Measurements from ENCODE around the gene ENTPD1.
"Not testable (repeated sequence)": the region's sequence is repeated elsewhere in the genome, so short reads cannot be mapped to it uniquely, and the experiment has no call there.

Gene ENTPD1

DNA sequence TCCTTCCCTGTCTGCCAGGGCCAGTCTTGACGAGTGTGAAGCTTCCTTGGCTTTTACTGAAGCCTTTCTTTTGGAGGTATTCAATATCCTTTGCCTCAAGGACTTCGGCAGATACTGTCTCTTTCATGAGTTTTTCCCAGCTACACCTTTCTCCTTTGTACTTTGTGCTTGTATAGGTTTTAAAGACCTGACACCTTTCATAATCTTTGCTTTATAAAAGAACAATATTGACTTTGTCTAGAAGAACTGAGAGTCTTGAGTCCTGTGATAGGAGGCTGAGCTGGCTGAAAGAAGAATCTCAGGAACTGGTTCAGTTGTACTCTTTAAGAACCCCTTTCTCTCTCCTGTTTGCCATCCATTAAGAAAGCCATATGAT lies 110.5 kb downstream of the ENTPD1 start:
- no peak for DNase-seq (ENCODE audit: low spot score)

DNA sequence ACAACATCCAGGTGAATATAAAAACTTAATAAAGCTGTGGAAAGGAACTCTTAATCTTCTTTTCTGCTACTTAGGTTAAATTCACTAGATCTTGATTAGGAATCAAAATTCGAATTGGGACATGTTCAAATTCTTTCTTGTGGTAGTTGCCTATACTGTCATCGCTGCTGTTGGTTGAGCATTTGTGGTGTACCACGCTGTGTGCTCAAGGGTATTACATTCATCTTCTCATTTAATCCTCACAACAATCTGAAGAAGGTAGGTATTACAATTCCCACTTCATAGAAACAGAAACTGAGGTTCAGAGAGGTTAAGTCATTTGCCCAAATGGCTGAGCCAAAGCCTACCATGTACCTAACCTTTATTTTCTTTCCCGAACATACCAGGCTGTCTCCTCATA lies 111.9 kb downstream of the ENTPD1 start:
- no peak for DNase-seq (ENCODE audit: low spot score)

DNA sequence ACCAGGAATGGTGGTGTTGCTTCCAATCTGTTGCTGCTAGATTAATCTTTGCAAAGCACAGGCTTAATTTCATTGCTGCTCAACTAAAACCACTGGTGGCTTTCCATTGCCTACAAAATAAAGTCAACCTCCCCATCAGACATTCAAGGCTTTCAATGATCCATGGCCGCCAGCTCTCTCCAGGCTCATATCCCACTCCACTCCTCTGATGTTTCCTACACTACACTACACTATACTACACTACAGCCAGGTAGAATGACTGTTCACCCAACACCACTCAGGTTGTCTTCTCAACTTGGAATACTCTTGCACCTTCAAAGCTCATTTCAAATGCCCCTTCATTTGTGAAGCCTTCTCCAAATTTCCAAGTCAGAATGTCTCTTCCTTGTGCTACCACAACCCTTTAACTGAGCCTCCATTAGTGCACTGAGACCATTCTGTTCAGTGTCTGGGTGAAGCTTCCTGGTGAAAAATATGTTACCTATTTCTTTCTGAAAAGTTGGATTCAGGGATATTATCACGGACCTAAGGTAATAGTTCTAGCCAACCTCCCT lies 116.3 kb downstream of the ENTPD1 start:
- DNase-seq (ENCODE audit: low spot score), result no peak

DNA sequence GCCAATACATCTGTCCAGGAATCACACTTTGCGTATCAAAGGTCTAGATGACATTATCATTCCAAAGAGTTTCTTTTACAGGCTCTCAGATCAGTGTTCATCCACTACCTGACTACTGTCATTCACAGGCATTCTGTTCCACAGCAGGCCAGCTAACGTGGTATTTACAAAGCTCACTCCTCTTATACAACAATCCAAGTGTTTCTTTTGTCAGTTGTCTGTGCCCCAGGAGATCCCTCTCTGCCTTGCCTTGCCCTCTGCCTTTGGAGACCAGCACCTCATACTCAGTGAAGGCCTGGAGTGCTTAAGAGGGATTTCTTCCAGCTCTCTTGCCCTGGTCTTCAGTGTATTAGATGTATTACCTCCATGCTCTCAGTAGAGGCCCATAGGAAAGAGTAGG lies 117.2 kb downstream of the ENTPD1 start:
- DNase-seq (ENCODE audit: low spot score), result no peak

DNA sequence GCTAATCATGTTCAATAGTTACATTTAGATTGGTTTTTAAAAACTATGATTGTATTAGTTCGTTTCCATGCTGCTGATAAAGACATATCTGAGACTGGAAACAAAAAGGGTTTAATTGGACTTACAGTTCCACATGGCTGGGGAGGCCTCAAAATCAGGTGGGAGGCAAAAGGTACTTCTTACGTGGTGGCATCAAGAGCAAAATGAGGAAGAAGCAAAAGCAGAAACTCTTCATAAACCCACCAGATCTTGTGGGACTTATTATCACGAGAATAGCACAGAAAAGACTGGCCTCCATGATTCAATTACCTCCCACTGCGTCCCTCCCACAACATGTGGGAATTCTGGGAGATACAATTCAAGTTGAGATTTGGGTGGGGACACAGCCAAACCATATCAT lies 117.7 kb downstream of the ENTPD1 start:
- DNase-seq (ENCODE audit: low spot score), result no peak

DNA sequence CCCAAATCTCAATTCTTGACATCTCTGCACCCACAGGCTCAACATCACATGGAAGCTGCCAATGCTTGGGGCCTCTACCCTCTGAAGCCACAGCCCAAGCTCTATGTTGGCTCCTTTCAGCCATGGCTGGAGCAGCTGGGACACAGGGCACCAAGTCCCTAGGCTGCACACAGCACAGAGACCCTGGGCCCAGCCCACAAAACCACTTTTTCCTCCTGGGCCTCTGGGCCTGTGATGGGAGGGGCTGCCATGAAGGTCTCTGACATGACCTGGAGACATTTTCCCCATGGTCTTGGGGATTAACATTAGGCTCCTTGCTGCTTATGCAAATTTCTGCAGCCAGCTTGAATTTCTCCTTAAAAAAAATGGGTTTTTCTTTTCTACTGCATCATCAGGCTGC lies 118.8 kb downstream of the ENTPD1 start:
- DNase-seq (ENCODE audit: low spot score), result not testable (repeated sequence)

DNA sequence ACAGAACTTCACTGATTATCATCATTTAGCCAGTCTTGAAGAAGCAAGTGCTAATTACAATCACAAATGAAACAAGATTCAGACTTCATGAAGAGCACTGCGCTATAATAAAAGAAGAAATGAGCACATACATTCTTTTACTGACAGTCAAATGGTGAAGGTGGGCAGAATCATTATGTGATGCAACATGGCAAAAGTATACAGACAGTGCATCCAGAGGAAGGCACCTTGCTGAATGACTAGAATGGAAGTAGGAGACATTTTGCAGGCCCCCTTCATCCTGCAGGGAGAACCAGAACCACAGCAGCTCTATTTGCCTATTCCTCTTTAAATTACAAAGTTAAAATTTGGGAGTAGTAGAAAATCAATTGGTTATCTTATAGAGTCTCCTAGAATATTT lies 120.8 kb downstream of the ENTPD1 start:
- no peak for DNase-seq (ENCODE audit: low spot score)

DNA sequence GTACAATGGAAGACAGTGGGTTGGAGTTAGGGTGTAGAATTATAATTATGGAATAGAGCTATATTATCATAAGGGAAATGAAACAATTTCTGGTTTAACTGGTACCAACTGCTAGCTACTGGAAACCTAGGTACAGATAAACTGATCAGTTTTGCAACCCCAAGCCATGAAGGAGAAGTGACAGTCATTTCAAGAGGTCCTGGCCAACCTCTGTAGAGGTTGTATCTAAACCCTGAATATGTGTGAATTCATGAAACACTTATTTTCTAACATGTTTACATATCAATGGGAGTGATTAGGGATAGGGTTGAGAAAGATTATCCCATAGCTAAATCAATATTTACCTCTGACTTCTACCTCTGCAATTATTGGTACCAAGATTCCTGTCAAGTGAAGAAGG lies 121.9 kb downstream of the ENTPD1 start:
- DNase-seq (ENCODE audit: low spot score), result no peak

DNA sequence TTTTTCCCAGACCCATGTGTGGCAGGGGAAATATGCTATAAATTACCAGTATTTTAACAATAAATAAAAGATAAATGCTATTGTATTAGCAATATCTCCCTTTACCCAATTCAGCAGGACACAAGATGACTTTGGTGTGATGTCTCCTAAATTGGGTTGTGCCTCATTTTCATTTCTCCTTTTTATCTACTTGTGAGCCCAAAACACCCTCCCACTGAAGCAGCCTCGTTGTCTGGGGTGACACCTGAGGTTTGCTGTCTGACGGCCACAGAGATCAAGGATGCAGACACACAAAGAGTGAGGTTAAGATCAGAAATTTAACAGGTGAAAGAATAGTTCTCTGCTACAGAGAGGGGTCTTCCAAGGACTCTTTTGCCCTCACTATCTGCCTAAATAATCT lies 124.7 kb downstream of the ENTPD1 start:
- DNase-seq (ENCODE audit: low spot score), result no peak

DNA sequence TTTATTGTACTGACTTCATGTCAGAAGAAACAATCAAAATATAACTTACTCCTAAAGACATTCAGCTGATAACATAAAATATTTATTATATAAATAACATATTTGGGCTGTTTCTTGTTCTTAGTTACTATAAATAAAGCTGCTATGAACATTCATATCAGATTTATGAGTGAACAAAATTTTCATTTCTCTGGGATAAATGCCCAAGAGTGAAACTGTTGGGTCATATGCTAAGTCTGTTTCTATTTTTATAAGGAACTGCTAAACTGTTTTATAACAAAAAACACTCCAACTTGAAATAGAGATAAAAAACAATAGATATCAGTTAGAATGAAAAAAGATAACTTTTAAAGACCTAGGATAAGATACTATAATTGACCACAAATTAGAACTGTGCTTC lies 125.4 kb downstream of the ENTPD1 start:
- DNase-seq (ENCODE audit: low spot score), result no peak

DNA sequence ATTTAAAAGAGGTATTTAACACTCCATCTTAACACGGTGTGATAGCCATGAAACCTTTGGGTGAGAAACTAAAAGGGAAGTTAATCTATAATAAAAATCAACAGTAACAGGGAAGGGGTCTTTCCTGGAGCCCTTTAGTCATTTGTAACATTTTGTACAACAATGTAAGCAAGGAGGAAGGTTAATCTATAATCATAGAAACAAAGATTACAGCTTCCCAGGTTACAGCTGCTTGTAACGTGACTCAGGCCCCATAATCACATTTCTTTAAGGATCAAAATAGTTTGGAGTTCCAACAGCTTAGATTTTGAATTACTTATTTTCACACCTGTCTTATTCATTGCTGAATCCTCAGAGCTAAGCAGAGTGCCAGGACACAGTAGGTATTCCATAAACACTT lies 133.9 kb downstream of the ENTPD1 start:
- DNase-seq (ENCODE audit: low spot score), result no peak

DNA sequence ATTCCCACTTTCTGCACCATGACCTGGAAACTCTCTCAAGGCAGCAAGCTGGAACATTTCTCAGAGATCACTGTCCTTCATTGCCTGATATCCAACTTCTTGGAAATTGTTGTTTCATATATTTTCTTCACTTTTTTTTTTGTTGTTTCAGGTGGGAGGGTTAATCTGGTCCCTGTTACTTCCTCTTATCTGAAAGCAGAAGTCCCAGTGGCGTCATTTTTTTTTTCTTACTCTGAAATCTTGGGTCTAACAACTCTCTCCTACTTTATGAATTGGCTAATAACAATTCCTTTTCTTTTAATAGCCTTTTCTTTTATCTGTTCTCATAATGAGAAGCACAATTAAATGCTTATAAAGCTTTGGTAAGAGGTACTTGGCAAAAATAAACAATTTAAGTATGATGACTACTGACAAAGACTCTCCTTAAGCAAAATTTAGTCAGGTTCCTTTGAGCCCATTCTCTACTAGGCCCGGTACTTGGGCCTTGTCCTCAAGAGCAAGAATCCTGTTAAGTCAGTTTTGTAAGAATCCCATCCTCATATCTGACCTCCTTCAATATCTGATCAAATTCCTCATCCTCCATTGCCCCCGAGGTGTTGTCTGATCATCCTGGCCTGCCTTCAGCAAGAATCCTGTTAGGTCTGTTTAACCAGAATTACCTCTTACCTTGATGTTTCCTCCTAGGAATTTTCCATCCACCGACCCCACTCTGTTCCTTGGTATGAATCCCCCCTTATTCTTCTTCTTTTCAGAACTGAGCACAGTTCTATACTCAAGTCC lies 140.3 kb downstream of the ENTPD1 start:
- no peak for DNase-seq (ENCODE audit: low spot score)

DNA sequence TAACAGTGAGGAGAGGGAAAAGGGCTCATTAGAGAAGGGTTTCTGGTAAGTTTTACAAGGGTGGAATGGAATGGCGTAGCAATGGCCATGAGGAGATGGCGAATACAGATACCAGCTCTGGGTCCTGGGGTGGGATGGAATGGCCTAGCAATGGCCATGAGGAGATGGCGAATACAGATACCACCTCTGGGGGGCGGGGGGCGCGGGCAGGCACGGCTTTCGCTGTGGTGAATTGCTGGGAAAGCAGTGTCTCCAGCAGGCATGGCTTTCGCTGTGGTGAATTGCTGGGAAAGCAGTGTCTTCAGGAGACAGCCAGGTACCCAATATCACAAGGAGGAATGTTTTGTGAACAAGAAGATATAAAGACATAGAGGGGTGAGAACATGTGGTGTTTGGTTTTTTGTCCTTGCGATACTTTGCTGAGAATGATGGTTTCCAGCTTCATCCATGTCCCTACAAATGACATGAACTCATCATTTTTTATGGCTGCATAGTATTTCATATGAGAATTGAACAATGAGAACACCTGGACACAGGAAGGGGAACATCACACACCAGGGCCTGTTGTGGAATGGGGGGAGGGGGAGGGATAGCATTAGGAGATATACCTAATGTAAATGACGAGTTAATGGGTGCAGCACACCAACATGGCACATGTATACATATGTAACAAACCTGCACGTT lies 150.1 kb downstream of the ENTPD1 start:
- not testable (repeated sequence) for DNase-seq (ENCODE audit: low spot score)

DNA sequence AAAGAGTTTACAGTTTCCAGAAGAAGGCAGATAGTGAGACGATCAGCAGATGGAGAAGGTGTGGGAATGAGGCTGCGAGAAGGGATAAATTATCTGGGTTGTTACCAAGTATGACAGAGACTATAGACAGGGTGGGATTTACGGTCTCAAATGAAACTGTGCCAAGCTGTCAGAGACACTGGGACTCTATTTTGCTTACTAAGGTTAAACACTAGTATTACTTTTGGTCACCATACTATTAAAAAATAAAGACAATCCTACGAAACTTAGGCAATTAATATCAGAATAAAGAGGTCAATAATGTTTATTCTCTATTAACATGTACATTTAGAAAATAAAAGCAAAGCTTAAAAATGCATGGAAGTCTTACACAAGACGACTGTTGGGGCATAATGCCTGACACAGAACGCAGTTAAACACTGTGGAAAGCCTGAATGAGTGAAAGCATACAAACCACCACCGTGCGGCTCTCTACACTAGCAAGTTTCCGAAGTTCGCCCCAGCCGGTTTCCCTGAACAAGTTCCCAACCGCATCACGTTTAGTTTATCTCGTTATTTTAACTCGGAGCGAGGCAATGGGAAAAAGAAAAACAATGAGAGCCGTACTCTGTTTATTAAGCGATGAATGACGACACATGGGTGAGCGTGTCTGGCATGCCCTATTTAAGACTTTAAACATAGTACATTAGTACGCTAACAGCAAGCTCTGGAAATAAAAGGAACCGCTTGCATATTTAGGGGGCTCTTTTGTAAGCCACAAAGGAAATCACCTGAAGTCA lies 150.9 kb downstream of the ENTPD1 start:
- DNase-seq (ENCODE audit: low spot score), result peak; percentile 58

DNA sequence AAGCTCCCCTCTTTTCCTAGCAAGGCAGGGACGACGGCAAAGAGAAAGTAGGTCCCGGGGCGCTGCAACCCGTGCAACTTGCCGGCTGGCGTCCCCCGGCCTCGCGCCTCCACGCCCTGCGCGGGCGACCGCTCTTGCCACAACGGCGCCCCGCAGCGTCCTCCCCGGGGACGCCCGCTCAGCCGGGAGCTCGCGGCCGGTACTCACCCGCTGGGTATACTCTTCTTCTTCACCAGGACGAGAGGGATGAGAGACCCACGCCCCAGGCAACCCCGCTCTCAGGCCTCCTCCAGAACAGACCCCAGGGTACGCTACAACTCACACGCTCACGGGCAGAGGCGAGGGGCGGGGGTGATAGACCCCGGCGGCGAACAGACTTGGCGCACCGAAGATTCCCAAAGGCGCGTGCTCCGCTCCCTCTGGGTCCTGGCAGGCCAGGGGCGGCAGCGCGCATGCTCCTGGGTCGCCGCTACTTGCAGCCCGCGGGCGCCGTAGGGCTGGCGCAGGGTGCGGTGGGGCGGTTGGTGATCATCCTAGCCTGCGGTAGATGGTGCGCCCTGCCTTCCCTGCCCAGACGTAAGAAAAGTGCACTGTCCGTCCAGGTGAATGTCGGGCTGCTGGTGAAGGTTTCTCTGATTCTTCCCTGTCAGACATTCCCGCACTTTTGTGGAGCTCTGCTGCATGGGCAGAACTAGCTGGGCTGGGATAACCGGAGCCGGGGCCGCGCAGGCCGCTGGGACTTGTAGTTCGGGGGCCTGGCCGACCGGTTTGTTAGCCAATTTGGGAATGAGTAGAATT lies 151.7 kb downstream of the ENTPD1 start, which contains the start of gene CC2D2B:
TSS of gene CC2D2B (plus strand) at position 520 of the 798 bp plus-strand sequence. CDS start 3,349 bp downstream, outside the sequence.
- DNase-seq (ENCODE audit: low spot score), result peak; percentile 71

DNA sequence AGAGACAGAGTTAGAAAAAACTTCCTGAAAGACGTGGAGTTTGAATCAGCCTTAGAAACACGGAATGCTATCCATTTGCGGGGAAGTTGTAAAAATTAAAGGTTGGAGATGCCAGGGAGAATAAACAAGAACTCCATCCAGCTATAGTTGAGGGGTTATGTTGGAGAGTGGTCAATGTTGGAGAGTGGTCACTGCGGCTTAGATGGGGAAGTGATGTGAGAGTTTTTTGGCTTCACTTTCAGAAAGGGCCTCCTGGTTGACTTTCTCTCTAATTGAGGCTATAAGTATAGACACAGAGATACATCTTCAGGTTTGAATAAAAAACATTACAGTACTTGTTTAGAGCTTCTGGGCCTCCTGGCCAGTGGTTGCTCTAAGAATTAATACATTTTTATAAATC lies 152.5 kb downstream of the ENTPD1 start:
- DNase-seq (ENCODE audit: low spot score), result no peak

DNA sequence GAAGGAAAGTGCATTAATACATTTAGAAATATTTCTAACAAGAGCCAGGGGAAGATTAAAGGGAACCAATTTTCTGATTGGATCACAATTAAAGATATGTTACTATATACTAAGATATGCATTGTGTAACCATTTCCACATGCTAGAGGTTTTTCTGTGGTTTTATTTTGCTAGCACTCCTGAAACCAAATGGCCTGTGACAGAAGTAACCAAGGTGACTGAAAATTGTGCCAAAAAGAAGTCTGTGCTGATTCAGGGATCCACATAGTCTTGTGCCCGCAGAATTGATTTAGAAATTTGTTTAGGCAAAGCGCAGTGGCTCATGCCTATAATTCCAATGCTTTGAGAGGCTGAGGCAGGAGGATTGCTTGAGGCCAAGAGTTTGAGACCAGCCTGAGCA lies 153.6 kb downstream of the ENTPD1 start:
- DNase-seq (ENCODE audit: low spot score), result no peak

DNA sequence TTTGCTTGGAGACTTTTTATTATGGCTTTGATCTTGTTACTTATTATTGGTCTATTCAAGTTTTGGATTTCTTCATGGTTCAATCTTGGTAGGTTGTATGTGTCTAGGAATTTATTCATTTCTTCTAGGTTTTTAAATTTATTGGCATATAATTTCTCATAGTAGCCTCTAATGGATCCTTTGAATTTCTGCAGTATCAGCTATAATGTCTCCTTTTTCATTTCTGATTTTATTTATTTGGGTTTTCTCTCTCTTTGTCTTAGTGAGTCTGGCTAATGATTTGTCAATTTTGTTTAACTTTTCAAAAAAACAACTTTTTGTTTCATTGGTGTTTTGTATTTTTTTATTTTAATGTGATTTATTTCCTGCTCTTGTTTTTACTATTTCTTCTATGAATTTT lies 160.1 kb downstream of the ENTPD1 start:
- DNase-seq (ENCODE audit: low spot score), result not testable (repeated sequence)
